GM19238 (cell line): ENCODE results near the gene TYW5.

Experiments
- DNase-seq: peaks from one replicate; pipeline ENCODE4 v3.0.0; 2011; ENCODE audit warnings: low spot score; ENCODE audit not compliant: insufficient read length

Gene TYW5

DNA sequence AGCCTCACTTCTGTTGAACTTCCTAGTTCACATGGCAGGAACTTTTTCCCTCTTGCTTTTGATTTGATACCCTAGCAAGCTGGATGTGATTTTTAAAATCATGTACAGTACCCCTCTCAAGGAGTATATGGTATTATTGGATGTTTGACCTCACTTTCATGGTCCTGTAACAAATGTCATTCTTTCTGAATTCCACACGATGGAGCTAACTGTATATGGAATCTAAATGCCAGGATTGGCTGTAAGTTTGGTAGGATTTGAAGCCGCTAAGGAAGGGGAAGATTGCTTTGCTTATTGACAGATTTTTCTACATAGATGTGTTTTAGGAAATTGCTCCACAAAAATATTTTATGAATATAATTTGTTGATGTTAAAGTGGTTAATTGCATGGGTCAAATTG, 18.4 kb upstream of the TYW5 start:
- DNase-seq, result no peak

DNA sequence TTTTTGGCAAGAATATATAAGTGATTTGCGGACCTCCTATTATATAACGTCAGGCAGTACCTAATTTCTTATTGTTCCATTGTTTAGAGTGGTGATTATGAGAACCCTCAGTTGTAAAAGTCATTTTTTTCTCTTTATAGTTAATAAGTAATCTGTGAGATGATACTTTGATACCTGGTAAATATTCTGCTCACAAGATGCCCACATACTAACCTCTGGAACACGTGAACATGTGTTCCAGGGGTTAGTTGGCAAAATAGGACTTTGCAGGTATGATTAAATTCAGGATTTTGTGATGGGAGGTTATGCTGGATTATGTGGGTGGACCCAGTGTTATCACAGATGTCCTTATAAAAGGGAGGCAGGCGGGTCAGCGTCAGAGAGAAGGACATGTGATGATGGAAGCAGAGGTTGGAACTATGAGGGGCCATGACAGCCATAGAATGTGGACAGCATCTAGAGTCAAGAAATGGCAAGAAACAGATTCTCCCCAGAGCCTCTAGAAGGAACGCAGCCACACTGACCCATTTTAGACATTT, 16.9 kb upstream of the TYW5 start:
- DNase-seq, result no peak

DNA sequence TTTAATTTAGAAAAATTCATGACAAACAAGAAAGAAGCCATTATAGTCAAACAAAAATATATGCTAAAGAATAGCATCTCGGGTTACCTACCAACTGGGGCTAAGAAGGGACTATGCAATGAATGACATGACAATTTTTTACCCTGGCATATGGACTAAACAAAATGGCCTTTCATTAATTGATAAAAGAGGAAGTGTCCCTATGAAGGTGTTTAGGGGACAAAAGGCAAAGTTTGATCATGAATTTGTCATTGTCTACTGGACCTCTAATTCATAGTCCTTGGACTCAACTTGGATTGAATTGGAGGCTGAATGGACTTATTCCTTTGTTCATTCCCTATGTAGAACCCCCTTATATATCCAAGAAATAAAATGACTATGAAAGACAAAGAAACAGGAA, 12.8 kb upstream of the TYW5 start:
- no peak for DNase-seq

DNA sequence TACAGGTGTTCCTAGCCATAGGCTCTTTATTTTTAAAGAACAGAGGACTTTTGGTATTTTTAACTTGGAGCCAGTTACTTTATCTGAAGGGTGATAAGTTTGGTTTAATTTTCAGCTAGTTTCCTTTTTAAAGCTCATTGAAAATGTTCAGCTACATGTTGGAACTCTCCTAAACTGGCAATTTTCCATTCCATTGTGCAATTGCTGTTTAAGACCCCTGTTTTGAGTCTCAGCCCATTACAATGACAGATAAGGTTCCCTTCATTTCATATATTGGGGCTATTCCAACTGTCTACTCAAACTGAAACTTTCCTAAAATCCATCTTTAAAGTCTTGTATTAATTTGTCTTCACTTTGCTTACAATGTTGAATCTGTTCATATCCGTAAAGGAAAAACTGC, 11.7 kb upstream of the TYW5 start:
- DNase-seq, result no peak

DNA sequence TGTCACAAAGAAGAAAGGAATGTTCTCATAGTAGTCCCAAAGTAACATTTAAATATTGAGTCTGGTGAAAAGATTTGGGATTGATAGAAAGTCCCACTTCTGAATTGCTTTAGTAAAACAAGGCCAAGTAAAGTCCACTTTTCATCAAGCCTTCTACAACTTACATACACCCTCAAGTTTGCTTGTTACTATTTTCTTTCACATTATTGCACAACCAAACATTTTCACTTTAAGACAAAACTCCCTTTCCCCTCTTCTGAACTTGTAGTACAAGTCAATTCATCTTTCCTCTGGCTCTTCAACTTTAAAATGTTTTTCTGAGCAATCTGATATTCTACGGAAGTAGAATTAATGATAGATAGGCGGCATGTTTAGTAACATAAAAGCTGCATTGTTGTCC, 11.1 kb upstream of the TYW5 start:
- no peak for DNase-seq

DNA sequence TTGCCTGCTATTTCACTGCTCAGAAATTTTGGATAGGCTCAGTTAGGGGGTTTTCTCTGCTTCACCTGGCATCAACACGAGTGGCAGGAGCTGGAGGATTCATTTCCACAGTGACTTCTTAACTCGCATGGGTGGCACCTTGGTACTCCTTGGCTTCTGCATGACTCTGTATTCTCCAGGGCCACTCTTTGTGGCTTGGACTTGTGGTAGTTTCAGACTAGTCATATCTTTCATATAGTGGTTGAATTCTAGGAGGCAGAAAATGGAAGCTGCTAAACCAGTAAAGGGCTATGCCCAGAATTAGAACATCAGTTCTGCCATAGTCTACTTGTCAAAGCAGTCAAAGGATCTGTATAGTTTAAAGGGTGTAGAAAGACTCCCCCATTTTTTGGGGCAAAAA, 6.9 kb upstream of the TYW5 start:
- DNase-seq, result no peak

DNA sequence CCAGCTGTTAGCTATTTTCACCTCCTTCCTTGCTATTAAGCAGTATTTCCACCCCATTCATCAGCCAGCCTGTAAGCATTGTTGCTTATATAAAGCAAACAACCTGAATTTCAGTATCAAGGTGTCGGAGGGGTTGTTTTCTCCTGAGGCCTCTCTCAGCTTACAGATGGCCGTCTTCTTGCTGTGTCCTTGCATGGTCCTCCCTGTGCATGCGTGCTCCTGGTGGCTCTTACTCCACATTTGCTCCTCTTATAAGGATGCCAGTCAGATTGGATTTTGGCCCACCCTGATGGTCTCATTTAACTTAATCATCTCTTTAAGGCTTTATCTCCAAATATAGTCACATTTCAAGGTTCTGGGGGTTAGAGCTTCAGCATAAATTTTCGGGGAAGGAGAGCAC, 2.7 kb upstream of the TYW5 start:
- DNase-seq, result no peak

DNA sequence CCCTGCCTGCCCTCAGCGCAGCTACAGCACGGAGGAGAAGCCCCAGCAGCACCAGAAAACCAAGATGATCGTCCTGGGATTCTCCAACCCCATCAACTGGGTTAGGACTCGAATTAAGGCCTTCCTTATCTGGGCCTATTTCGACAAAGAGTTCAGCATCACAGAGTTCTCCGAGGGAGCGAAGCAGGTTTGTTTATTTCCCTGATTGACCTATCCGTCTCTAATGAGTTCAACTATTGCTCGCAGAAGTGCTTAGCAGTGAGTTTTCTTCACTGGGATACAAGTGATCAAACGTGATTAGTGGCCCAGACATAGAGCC, 730 bp upstream of the TYW5 start:
- DNase-seq, result no peak

DNA sequence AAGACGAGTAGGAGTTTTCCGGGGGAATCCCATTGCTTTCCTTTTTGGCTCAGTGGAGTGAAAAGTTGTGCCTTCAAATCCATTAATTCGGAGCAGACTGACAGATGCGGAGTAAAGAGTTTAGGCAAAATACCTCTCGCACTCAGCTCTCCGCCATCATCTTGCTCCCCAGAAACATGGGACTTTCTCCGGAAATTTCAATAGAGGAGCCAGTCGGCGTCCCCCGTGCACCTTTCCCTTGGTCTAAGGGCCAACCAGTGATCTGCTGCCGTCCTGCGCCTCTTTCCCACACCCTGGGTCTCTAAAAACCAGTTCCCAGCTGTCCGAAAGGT, 318 bp downstream of the TYW5 start:
- no peak for DNase-seq

DNA sequence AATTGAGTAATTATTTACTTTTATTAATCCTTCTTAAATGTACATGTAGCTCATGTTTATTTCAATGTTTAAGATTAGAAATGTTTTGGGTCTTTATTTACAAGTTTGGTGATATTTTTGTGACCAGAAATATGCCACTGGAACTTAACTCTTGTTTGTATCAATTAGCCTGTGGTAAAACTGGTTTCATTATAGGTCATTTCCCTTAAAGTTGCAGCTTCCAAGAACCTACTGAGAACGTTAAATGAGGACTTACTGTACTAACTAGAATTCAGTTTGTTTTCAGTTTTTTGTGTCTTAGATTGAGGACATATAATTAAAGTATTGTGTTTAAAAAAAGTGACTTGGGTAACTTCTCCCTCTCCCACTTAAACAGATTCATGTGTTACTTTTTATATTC, 4.3 kb downstream of the TYW5 start:
- DNase-seq, result no peak

DNA sequence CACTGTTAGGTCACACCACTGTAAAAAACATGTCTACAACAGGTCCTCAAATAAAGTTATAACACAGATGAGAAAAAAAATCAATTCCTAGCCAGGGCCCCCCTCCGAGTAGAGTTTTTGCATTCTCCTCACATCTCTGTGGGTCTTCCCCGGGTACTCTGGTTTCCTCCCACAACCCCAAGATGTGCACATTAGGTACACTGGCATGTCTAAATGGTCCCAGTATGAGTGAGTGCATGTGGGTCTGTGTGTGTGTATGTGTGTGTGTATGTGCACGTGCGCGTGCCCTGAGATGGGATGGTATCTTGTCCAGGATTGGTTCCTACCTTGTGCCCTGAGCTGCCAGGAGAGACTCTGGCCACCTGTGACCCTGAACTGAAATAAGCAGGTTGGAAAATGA, 4.9 kb downstream of the TYW5 start:
- no peak for DNase-seq

DNA sequence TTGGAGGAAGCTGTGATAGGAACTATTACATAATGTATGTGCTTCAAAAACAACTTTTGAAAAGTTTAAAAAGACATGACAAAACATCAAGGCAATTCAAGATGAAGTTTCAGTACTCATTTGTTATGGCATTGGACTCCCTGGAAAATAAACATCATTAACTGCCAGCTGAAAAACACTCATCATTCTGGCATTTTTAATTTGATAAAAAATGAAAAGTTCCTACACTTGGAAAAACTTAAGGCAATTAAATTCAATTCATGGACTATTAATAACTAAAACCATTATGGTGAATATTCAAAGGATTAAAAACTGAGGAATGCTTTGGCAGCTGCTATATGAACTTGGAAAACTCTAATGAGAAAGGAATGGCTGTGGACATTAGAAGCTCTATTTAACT, 8.5 kb downstream of the TYW5 start:
- no peak for DNase-seq

DNA sequence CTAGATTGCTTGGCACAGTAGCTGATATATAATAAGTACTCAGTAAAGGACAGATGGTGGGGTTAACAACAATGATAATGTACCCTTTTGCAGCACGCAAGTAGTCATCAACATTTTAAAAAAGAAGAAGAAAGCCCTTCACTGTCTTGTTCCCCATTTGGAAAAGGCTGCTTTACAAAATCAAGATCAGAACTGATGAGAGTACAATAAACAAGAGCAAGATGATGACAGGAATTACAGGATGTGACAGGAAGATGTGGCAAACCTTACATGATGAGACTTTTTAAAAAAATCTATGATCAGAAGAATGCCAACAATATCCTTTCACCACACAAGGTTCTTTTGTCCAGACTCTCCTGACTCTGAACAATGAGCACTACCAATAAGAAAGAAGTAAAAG, 9.1 kb downstream of the TYW5 start:
- DNase-seq, result no peak

DNA sequence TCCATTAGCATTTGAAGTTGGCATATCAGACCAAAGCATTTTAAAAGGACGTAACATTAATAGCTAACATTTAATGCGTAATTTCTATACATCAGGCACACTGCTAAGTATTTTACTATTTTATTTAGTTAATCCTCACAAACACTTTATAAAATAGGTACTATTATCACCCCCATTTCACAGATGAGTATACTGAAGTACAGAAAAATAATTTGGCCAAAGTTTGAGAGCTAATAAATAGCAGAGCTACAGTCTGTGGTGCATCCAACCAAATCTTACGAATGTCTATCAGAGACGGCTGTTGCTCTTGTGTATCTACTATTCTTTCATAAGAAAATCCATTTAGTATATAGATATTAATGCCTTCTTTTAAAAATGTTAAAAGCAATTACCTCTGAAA, 11.9 kb downstream of the TYW5 start:
- no peak for DNase-seq

DNA sequence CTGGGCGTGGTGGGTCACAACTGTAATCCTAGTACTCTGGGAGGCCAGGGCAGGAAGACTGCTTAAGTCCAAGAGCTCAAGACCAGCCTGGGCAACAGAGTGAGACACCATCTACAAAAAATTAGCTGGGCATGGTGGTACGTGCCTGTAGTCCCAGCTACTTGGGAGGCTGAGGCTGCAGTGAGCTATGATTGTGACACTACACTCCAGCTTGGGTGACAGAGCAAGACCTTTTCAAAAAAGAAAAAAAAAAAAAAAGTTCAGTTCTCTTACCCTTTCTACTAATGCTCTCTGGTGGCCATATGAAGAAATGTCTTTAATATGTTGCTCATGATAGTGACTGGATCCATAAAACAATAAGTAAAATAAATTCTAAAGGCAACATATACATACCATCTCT, 14.9 kb downstream of the TYW5 start:
- no peak for DNase-seq

DNA sequence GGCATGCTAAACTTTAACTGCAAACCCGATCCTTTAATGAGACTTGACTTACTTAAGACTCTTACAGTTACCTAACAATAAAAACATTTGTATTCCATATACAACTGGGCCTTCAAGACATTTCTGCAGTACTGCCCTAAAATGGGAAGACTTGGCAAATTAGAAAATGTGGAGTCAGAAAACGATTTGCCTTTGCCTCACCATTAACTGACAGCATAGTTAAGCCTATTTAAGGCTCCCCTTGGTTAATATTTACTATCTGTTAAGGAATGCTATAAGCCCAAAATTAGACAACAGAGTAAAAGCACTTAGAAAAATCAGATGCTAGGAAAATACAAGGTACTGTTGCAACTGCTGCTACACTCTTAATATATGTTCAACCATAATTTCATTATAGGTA, 18.7 kb downstream of the TYW5 start:
- no peak for DNase-seq

DNA sequence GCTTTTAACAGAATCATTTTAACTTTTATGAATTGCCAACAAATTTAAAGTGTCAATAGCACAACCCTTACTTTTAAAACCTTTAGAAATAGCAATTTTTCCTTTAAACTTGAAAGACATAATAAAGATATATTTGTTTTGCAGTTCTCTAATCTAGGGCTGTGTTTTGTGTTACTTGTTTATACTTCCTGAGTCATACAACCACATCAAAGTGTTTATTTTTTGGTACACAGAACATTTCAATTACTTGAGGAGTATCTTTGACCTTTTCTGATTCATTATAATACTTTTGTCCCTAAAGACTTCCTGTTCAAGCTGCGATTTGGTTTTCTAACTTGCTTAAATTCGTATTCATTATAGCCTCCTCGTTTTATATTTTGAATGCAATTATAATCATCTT, 21.8 kb downstream of the TYW5 start:
- DNase-seq, result no peak

DNA sequence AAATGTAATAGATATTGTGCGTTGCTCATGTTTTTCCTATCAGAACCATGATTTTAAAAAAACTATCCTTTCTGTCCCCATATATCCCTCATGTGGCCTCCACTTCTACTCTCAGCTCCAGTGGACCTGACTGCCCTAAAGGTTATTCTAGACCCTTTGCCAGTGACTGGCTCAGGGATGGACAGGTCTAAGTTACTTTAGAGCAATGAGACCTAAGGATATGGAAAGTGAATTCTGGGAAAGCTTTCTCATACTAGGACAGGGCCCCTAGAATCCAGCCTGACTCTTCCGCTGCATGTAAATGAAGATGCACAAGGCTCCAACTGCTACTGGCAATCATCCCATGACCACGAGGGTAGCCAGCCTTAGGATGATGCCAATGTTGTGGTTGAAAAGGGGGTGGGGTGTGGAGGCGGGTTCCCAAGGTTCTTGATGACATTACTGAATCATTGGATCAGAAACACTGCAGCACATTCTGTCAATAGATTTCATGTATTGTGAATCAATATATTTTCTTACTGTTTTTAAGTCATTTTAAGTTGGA, 22.9 kb downstream of the TYW5 start:
- DNase-seq, result no peak

DNA sequence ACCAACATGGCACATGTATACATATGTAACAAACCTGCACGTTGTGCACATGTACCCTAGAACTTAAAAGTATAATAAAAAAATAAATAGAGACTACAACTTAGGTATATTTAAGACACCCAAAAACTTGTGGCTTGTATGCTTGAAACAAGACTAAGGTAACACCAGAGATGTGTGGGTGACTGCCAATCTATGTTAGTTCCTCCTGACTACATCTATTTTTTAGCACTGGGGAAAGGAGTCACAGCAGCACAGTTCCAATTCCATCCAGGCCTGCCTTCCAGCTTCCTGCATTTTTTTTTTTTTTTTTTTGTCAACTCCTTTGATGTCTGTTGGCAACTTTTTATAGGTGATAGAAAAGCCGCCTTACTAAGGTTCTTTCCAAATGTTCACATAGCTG, 26.0 kb downstream of the TYW5 start:
- DNase-seq, result no peak

DNA sequence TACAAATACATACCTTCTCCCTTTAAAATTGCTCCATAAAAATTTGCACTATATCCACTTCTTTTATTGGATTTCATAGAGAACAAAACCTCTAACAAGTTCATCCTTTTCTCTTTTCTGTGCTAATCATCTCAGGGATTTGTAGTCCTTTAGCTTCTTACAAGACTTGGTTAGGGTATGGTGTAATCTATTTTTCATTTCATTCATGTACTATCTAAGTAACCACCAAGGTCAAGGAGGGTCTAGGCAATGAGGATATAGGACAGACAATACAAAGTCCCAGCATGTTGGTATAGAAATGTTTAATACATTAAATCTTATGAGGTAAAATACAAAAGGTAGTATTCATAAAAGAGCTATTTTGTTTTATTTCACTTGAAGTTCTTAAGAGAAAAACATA, 26.7 kb downstream of the TYW5 start:
- no peak for DNase-seq

DNA sequence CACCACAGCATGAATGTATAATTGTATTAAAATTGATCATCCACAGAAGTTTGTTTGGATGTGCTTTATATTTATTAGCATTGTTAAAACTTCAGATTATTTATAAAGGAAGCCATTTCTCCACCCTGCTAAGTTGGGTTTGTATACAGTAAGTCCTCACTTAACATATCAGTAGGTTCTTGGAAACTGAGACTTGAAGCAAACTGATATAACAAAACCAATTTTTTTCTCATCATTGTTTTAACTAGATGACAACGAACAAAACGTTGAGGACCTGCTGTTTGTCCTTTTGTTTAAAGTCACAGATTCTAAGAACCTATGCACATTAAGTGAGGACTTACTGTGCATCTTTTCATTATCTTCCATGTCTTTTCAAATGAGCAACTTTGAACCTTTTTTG, 27.1 kb downstream of the TYW5 start:
- no peak for DNase-seq

DNA sequence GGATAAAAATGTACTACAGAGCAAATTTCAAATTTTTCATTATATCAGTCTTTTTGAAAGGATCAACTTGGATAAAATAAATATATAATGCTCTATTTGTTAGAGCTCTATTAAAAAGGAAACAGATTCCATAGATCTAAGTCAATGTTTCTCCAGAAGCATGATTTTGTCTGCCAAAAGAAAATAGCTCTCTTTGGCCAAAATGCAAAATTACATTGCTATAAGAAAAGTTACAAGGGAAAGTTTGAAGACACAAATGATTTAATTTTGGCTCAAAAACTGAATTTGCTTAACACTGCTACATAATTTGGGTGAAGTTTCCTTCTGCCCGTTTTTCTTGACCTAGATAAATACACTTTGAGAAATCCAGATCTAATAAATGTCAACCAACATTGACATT, 28.5 kb downstream of the TYW5 start:
- no peak for DNase-seq

DNA sequence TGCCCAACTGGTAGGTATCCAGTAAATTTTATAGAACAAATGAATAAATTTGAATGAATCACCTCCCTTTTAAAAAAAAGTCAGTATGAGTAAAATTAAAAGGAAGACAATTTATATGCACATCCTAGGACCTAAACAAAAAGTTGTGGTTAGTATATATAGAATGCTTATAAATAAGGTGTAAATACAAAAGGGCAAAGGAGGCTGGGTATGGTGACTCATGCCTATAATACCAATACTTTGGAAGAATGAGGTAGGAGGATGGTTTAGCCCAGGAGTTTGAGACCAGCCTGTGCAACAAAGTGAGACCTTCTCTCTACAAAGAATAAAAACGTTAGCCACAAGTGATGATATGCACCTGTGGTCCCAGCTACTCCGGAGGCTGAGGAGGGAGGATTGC, 31.4 kb downstream of the TYW5 start:
- no peak for DNase-seq

DNA sequence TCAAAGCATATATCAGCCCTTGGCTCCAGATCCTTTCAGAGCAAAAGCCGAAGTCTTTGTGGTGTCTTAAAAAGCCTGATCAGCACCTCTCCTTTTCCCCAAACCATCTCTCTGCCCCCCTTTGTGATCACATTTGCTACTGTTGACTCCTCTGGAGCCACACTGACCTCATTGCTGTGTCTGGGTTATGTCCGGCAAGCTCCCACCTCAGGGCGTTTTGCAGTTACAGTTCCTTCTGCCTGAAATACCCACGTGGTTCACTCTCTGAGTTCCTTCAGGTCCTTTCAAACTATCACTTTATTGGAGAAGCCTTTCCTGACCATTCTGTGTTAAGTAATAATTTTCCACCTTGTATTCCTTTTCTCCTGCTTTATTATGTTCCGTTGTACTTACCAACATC, 32.4 kb downstream of the TYW5 start:
- no peak for DNase-seq

DNA sequence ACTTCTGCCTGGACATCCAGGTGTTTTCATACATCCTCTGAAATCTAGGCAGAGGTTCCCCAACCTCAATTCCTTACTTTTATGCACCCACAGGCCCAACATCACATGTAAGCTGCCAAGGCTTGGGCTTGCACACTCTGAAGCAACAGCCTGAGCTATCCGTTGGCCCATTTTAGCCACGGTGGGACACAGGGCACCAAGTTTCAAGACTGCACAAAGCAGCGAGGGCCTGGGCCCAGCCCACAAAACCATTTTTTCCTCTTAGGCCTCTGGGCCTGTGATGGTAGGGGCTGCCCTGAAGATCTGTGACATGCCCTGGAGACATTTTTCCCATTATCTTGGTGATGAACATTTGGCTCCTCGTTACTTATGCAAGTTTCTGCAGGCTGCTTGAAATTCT, 38.3 kb downstream of the TYW5 start:
- DNase-seq, result no peak
